C4-2B (cell line): ENCODE results near the gene ADAM10.

ENCODE experiments used
- H3K27ac ChIP-seq: fragments of 450-650 bp; 2 replicates; pipeline ENCODE4 v1.5.1; 2017
- ZFX ChIP-seq: fragments of 450-650 bp; IDR thresholded peaks from 2 replicates; pipeline ENCODE4 v1.6.1; 2017
- TF ChIP-seq, protein P1 (sequence below): fragments of 450-650 bp; conservative IDR thresholded peaks from 2 replicates; pipeline ENCODE4 v1.5.1; 2017; ENCODE audit warnings: mild to moderate bottlenecking

ADAM10 gene

GRCh38 chr15:58710701-58711100 is 38.8 kb downstream of the ADAM10 start:
- no peak overlapping the region for H3K27ac ChIP-seq
- TF ChIP-seq, protein P1, sequence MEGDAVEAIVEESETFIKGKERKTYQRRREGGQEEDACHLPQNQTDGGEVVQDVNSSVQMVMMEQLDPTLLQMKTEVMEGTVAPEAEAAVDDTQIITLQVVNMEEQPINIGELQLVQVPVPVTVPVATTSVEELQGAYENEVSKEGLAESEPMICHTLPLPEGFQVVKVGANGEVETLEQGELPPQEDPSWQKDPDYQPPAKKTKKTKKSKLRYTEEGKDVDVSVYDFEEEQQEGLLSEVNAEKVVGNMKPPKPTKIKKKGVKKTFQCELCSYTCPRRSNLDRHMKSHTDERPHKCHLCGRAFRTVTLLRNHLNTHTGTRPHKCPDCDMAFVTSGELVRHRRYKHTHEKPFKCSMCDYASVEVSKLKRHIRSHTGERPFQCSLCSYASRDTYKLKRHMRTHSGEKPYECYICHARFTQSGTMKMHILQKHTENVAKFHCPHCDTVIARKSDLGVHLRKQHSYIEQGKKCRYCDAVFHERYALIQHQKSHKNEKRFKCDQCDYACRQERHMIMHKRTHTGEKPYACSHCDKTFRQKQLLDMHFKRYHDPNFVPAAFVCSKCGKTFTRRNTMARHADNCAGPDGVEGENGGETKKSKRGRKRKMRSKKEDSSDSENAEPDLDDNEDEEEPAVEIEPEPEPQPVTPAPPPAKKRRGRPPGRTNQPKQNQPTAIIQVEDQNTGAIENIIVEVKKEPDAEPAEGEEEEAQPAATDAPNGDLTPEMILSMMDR, result no peak
- TF ChIP-seq ZFX, result no peak

GRCh38 chr15:58707397-58707796 is 42.1 kb downstream of the ADAM10 start:
- H3K27ac ChIP-seq, result no peak overlapping the region
- TF ChIP-seq, protein P1, result no peak
- TF ChIP-seq ZFX, result no peak

GRCh38 chr15:58705105-58705504 is 44.4 kb downstream of the ADAM10 start:
- no peak for TF ChIP-seq ZFX
- TF ChIP-seq, protein P1, result no peak
- no peak overlapping the region for H3K27ac ChIP-seq

GRCh38 chr15:58704155-58704865 is 45.2 kb downstream of the ADAM10 start:
- TF ChIP-seq, protein P1, result no peak
- TF ChIP-seq ZFX, result no peak
- no peak overlapping the region for H3K27ac ChIP-seq

DNA sequence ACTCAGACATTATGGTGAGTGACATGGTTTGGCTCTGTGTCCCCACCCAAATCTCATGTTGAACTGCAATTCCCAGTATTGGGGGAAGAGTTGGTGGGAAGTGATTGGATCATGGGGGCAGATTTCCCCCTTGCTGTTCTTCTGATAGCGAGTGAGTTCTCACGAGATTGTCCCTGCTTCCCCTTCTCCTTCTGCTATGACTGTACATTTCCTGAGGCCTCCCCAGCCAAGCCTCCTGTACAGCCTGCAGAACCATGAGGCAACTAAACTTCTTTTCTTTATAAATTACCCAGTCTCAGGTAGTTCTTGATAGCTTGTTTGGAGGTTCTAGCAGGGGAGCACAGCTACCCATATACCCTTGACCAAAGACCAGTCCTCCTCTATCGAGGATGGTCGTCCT is 45.9 kb downstream of the ADAM10 start:
- no peak overlapping the region for H3K27ac ChIP-seq
- TF ChIP-seq ZFX, result no peak
- TF ChIP-seq, protein P1, result no peak

GRCh38 chr15:58702233-58702632 is 47.3 kb downstream of the ADAM10 start:
- TF ChIP-seq ZFX, result no peak
- TF ChIP-seq, protein P1, result no peak
- no peak overlapping the region for H3K27ac ChIP-seq

DNA sequence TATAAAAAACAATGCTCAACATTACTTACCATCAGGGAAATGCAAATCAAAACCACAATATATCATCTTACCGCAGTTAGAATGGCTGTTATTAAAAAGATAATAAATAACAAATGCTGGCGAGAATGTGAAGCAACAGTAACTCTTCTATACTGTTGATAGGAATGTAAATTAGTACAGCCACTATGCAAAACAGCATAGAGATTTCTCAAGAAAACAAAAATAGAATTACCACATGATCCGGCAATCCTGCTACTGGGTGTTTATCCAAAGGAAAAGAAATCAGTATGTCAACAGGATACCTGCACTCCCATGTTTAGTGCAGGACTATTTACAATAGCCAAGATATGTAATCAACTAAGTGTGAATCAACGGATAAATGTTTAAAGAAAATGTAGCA is 48.1 kb downstream of the ADAM10 start:
- TF ChIP-seq, protein P1, result no peak
- TF ChIP-seq ZFX, result no peak
- H3K27ac ChIP-seq, result no peak overlapping the region
